HG02763 (cell line): Measurements from ENCODE around the gene UBTD2.
A peak's percentile ranks its signal among the peaks of the same experiment; 100 is the strongest.
"Not testable (repeated sequence)": the region's sequence is repeated elsewhere in the genome, so short reads cannot be mapped to it uniquely, and the experiment has no call there.

Experiments
- ATAC-seq: cut with Tn5 transposase; IDR thresholded peaks from one replicate; pipeline ENCODE4 v1.9.1; 2021; ENCODE audit warnings: mild to moderate bottlenecking, moderate library complexity; ENCODE audit not compliant: unreplicated experiment

The UBTD2 gene

DNA sequence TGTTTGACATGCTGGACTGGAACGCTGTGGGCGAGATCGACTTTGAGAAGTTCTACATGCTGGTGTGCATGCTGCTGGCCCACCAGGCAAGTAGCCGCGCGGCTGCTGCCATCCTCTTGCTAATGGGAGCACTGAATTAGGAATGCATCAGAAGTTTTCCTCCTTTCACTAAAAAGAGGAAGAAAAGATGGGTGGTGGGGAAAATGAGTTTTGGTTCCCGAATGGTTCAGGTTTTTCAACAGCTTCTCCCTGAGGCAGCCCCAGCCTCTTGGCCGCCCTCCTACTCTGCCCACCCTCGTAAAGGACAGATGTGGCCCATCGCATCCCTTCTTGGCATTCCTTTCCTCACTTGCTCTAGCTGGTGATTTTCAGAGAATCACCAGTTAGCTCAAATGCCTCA is 84.1 kb downstream of the UBTD2 start:
- ATAC-seq, result no peak

DNA sequence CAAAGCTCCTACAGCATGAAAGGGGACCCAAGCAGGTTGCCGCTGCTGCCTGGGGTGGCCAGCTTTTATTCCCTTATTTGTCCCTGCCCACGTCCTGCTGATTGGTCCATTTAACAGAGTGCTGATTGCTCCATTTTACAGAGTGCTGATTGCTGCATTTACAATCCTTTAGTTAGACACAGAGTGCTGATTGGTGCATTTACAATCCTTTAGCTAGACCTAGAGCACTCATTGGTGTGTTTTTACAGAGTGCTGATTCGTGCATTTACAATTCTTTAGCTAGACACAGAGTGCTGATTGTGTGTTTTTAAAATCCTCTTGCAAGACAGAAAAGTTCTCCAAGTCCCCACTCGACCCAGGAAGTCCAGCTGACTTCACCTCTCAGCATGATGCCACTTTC is 85.8 kb downstream of the UBTD2 start:
- not testable (repeated sequence) for ATAC-seq

DNA sequence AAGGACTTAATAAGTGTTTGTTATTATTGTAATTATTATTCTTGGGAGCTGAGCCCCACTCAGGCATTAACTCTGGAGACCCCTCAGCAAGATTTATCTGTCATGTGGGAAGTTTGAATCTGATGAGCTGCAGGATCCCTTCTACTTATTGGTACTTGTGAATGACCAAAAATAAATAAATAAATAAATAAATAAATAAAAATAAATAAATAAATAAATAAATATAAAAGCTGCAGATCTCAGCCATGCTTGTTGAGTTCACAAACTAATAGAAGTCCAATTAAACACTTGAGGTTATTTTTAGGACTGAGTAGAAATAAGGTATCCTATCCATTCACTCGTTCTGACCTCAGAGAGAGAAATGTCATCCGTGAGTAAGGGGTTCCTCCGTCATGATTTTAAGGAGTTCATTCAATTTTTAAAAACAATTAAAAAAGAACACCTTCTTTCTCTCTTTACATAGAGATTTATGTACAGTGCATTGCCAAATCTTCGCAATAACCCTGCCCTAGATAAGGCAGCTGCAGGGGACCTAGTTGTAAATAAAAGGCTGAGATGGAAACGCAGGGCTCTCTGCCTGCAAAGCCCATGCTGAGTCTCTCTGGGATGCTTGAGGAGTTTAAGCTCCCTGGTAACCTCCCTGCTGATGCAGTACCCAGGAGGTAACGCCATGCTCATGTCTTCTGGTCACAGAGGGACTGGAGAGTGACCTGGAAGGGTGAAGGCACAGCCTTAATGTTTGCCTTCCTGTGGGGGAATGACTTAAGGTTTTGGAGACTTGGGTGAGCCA is 88.4 kb downstream of the UBTD2 start:
- no peak for ATAC-seq

DNA sequence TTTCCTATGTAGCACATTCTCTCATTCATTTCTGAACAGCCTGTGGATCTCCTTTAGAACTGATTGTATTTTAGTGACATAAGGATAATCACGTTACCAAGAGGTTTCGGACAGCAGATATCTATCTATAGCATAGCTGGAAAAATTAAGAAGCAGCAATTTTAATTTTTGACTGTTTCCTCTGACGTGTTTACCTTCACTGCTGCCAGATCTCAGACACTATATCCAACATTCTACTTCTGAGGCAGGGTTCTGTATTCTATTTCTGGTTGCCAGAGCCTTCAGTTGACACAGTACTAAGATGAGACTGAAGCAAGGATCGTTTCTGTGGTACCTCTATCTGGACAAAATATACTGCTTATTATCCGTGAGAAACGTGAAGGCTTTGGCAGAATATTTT is 89.7 kb downstream of the UBTD2 start, which contains the start of gene EFCAB9:
TSS of gene EFCAB9 (plus strand) at position 301 of the 400 bp plus-strand sequence. CDS start at position 302, 1 bp downstream.
- no peak for ATAC-seq

DNA sequence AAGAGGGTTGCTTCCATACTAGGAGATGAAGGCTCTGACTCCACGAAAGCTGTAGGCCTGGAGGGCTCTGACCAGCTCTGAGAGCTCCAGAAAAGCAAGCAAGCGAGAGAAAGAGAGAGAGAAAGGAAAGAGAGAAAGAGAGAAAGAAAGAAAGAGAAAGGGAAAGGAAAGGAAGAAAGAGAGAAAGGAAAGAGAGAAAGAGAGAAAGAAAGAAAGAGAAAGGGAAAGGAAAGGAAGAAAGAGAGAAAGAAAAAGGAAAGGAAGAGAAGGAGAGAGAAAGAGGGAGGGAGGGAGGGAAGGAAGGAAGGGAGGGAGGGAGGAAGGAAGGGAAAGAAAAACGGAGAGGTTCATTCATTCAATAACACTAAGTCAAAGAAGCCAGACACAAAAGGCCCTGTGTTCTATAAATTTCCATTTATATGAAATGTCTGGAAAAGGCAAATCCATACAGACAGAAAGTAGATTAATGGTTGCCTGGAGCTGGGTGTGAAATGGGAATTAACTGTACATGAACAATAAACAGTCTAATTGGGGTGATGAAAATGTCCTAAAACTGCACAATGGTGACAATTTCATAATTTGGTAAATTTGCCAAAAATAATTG is 93.8 kb downstream of the UBTD2 start:
- ATAC-seq, result no peak

DNA sequence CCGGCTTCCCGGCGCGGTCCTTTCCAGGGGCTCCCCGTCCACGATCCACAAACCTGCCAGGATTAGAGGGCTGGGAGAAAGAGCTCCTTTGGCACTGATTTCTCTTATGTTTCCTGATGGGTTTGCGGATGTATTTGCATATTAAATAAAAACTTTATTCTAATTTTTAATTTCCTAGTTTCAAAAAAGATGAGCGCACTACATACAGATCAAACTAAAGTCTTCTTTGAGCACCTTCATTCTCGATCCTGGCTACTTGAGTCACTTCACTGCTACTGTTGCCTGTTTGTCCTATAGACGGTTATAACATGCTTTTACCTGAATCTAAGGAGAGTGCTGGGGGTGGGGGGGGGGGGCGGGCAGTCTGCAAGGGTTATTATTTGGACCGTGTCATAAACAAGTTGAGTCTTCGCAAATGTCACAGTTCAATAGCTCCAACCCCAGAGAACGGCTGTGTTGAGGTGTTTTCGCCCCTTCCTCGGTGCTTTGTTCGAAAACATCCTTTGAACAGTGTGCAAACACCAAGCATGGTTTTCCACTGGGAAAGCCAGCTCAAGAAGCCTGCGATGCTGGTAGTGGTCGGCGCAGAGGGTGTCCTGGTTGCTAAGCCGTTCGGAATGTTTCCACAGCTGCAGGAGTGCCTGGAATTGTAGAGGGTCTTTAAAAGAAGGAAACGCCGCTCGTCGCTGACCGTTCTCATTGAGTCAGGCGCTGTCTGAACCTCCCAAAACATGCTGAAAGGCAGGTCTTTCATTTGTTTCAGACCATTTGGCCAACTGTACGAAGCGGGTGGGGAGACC is 94.5 kb downstream of the UBTD2 start:
- ATAC-seq, result no peak

DNA sequence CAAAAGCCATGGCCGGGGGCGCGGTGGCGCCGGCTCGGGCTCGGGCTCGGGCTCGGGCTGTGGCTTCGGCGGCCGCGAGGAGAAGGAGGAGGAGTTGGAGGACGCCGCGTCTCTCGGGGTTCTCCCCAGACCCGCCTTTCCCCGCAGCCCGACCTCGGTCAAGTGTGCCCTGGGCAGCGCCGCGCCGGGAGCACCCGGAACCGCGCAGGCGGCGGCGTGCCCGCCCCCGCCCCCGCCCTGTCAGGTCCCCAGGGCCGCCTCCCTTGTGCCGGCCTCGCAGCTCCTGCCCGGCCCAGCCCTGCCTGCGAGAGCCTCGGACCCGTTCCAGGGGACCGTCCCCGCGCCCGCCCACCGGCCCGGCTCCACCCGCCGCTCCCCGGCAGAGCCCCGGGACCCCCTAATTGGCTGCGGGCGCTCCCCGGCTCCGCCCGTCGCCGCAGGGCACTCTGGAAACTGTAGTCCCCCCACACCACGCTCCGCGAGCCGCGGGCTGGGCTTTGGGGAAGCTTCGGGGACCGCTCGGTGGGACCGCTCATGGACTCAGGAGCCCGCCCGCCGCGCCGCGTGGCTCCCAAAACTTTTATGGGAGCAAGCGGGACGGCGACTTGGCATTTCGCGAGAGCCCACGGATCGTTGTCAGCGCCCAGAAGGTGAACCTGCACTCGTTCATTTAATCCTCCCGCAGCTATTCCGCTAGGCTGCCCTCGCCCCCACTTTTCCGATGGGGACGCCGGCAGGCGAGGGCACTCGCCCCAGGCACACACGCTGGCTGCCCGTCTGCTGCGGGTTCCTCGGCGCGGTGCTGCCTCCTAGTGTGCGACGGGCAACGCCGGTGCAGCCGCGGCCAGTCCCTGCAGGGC is 95.3 kb downstream of the UBTD2 start, which contains the start of gene STK10:
TSS of gene STK10 (minus strand) at position 192 of the 860 bp plus-strand sequence. CDS start at position 10, 182 bp downstream.
- peak; percentile 75 for ATAC-seq

DNA sequence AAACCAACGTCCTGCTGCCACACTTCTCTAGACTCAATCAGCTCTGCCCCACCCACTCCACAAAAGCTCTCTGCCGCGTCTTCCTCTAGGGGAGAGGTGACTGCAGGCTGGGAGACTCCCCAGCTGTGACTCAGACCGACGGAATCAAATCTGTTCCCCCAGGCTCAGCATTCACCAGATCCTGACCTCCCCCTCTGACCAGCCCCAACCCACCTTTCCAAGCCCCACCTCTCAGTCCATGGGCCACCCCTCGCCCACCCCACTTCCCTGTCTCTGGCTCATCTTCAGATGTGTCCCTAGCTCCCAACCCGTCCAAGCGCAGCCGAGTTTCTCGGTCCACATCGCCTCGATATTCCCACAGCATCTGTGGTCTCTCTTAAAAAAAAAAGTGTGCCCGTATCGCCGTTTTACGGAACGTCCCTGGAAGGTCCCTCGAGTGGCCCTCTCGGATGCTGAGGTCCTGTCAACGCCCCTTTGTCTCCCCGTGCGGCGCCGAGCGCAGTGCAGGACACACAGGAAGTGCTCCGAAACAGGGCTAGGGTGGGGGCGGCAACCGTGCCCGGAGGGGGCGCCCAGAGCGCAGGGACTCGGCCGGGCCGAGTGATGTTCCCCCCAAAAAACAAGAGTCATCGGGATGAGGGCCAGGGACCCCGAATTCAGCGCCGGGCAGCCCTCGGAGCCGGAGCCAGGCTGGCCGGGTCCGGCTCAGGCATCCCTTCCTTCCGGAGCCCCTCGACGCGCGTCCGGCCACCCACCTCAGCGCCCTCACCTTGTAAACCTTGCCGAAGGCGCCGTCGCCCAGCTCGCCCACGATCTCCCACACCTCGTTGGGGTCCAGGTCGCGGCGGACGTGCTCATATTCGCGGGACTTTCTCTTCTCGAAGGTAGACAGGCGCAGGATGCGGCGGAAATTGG is 96.2 kb downstream of the UBTD2 start:
- peak; percentile 20 for ATAC-seq

DNA sequence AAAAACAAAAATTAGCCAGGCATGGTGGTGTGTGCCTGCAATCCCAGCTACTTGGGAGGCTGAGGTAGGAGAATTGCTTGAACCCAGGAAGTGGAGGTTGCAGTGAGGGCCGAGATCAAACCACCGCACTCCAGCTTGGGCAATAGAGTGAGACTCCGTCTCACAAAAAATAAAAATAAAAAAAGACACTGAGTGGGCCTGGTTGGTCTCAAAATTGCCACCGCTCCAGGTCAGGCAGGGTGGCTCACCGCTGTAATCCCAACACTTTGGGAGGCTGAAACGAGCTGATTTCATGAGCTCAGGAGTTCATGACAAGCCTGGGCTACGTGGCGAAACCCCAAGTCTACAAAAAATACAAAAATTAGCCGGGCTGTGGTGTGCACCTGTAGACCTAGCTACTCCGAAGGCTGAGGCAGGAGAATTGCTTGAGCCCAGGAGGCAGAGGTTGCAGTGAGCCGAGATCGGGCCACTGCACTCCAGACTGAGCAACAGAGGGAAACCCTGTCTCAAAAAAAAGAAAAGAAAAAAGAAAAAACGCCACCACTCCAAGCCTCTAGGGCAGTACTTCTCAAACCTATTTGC is 97.4 kb downstream of the UBTD2 start:
- ATAC-seq, result no peak

DNA sequence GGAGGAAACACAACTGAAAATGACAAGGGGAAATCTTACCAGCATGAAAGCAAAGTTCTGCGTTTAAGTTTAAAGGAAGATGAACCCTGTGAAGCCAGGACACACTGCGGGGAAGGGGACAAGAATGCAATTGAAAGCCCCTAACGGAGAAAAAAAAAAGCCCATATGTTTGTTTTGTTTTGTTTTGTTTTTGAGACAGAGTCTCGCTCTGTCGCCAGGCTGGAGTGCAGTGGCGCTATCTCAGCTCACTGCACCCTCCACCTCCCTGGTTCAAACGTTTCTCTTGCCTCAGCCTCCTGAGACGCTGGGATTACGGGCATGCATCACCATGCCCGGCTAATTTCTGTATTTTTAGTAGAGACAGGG is 98.5 kb downstream of the UBTD2 start:
- ATAC-seq, result no peak

DNA sequence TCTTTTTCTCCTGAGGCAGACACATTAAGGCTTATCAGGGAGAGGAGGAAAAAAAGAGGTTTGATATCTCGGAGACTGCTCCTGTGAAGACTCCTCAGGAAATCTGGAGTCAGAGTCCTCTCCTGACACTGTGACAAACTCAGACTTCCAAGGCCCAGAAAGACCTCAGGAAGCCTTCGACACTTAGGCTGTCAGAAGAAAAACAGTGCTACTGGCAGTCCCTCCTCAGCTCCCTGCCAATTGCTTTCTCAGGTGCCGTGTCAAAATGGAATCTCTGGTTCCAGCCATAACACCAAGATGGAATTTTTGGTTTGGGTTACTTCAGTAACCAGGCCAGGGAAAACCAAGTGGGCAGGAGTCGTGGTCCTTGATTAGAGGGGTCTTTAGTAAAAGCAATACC is 99.7 kb downstream of the UBTD2 start:
- no peak for ATAC-seq

DNA sequence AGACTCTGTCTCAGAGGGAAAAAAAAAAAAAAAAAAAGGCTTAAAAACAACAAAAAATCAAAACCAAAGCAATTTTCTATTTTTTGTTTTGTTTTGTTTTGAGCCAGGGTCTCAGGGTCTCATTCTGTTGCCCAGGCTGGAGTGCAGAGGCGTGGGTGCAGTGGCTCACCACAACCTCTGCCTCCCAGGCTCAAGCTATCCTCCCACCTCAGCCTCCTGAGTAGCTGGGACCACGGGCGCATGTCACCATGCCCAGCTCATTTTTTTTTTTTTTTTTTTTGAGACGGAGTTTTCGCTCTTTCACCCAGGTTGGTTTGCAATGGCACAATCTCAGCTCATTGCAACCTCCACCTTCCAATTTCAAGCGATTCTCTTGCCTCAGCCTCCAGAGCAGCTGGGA is 101.3 kb downstream of the UBTD2 start:
- no peak for ATAC-seq

DNA sequence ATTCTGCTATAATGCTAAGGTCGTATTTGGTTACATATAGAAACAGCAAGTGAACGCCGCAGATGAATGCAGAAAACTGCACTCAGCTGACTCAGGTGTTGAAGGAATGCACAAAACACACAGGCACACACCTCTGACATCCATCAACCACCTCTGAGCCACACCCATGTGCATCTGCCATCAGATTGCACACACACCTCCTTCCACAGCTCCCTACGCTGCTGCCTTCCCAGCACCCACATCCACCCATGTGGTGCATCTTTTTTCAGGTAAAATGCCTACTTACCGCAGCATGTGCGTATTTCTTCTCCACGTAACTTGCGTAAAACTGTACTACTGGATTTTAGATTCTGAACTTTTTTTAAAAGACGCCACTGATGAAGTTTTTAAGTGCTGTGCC is 102.6 kb downstream of the UBTD2 start:
- no peak for ATAC-seq

DNA sequence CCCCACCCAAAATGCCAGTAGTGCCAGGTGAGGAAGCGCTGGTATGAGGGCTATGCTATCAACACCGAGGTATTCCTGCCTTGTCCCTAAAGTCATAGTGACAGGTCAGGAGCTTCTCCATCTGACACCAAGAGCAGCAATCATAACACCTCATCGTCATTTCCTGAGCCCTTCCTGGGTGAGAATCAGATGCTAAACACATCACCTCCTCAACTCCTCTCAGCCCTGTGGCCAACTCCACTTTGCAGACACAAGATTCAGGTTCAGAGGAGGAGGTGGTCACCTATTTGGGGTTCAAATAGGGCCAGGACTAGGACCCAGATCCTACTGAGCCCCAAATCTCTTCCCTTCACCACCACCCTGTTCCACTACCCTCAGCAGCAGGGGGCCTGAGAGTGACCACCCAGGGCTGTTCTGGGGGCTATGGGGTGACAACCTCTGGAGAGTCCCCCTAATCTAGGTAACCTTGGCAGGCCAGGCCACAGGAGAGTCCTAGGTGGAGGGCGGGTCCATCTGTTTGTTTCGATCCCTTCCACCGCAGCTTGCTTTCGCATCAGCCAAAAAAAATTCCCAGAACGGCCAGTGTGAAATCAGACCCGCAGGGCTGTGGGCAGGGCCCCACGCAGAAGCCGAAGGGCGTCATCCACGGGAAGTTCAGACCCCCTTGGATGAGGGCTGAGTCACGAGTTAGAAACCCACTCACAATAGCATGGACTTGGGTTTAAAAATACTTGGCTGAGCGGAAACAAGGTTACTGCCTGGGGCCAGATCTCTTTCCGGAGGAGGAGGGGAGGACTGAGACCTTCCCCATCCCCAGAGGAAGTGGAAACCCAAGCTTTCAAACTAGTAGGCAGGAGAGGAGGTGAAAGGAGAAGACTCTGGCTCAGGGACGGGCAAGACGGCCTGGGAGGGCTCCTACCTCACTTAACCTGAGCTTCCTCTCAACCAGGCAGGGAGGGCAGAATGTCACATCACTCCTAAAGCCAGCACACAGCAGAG is 104.3 kb downstream of the UBTD2 start:
- ATAC-seq, result peak; percentile 30

DNA sequence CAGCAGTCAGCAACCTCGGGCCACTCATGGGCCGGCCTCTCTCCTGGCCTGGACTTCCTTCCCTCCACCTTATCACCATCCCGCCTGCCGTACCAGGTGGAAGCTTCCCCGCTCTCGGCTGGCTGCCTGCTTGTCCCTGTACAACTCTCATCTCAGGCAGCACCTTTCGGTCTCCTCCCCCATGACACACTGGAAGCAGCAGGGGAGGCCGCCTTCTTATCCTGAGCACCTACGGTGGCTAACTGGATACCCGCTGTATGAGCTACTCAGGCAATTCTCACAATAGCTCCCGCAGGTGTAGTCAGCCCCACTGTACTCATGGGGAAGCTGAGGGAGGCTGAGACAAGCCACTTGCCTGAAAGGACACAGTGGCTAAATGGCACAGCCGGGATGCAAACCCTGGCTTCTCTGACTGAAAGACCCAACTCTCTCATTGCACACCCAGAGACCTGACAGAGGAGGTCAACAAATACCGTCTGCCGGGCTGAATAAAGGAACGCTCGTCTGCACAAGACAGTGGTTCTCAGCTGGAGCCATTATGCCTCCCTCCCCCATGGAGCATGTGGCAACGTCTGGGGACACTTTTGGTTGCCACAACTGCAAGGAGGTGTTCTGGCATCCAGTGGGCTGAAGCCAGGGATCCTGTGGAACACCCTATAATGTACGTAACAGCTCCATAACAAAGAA is 105.1 kb downstream of the UBTD2 start:
- no peak for ATAC-seq

DNA sequence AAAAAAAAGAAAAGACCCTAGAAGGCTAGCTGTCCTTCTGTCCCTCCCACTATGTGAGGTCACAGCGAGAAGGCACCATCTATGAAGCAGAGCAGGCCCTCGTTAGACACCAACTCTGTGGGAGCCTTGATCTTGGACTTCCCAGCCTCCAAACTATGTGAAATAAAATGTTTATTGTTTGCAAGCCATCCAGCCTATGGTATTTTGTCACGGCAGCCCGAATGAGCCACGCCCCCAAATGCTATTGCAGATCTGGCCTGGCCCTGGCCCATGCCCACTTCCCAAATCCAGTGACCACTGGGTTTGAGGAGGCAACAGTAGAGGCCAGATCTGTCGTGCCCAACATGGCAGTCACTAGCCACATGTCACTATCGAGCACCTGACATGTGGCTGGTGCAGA is 106.4 kb downstream of the UBTD2 start:
- ATAC-seq, result no peak

DNA sequence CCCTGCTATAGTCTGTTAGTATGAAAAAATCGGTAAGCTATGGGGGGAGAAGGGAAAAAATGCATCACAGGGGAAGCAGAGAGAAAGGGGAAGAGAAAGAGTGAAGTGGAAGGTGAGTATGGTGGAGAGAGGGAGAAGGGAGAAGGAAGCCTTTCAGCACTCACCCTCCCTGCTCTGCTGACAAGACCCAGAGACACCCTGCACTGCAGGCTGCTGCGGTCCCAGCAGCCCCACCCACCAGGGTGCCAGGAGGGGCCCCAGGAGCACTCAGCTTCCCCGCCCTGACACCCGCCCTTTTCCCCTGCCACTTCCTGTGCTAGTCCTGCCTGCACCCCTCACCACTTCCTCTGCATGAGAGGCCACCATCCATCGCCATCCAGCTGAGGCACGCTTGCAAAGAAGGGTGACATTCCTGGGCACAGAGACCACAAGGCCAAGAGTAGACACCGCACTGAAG is 108.3 kb downstream of the UBTD2 start:
- peak; percentile 60 for ATAC-seq
